ENCODE data around the gene RFC4. TPM values are rescaled to one million over a fixed set of nuclear protein-coding genes. Genes with fewer than 3 reads are reported as not detected.
"Not testable (repeated sequence)": the region's sequence is repeated elsewhere in the genome, so short reads cannot be mapped to it uniquely, and the experiment has no call there.

Gene RFC4
- total RNA-seq, 1 donor from 2014 or later: 18.1 TPM

DNA sequence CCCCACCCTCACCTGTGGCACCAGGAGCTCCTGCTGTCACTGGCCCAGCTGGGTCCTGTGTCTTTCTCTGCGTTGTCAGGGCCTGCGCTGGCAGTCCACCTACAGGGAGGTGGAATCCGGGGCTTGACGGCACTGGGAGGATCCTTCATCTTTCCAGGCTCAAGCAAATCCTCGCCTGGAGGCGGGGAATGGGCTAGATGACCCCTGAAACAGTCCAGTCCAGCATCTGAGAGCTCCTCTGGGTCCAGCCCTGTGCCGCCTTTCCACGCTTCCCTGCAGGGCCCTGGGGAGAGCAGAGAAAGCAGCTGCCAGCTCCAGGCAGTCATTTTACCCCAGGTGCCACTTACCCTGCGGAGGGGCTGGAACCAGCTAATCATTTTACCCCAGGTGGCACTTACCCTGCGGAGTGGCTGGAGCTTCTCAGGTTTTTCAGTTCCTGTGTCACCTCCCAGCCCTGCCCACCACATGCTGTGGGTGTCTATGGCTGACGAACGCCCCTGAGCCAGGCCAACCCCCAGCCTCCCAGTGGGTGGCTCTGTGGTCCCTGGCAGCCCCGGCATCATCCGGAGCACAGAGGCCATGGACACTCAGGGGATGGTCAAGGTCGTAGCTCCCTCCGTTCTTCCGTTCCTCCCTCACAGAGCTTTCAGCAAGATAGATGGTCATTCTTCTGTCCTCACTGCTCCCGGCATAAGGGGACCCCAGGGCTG lies 18.3 kb upstream of the RFC4 start:
- no peak for DNase-seq (ENCODE audit: extremely low spot score, unreplicated experiment)
- Mint-ChIP-seq H3K36me3 (ENCODE audit: unreplicated experiment) (no peaks in the 10 kb centered on the region), H3K4me3 (ENCODE audit: unreplicated experiment) (peak overlapping the region; percentile 35), H3K27ac (ENCODE audit: unreplicated experiment) (peak overlapping the region; percentile 27), H3K27me3 (ENCODE audit: unreplicated experiment) (peaks cover 13% of the 10 kb centered on the region), H3K9me3 (ENCODE audit: unreplicated experiment) (no peaks in the 10 kb centered on the region), H3K4me1 (ENCODE audit: unreplicated experiment) (peaks cover 52% of the 10 kb centered on the region)
- TF ChIP-seq, protein P1, sequence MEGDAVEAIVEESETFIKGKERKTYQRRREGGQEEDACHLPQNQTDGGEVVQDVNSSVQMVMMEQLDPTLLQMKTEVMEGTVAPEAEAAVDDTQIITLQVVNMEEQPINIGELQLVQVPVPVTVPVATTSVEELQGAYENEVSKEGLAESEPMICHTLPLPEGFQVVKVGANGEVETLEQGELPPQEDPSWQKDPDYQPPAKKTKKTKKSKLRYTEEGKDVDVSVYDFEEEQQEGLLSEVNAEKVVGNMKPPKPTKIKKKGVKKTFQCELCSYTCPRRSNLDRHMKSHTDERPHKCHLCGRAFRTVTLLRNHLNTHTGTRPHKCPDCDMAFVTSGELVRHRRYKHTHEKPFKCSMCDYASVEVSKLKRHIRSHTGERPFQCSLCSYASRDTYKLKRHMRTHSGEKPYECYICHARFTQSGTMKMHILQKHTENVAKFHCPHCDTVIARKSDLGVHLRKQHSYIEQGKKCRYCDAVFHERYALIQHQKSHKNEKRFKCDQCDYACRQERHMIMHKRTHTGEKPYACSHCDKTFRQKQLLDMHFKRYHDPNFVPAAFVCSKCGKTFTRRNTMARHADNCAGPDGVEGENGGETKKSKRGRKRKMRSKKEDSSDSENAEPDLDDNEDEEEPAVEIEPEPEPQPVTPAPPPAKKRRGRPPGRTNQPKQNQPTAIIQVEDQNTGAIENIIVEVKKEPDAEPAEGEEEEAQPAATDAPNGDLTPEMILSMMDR (IDR thresholded peaks at IDR 0.05): no peak

DNA sequence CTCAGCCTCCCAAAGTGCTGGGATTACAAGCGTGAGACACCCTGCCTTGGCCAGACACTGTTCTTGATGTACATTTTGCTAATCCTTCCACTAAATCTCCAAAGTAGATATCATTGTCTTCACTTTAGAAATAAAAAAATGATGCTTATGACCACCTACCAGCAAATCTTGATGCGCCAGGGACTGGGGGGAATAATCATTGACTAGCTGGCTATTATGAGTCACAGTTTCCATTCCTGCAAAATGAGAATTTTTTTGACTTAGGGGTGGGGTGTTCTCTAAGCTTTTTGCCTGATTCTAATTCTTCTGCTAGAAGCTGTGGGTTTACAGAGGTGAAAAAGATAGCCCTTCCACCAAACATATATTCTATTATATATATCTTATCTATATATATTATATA lies 17.1 kb upstream of the RFC4 start:
- Mint-ChIP-seq H3K9me3 (ENCODE audit: unreplicated experiment) (no peaks in the 10 kb centered on the region), H3K4me1 (ENCODE audit: unreplicated experiment) (peaks cover 52% of the 10 kb centered on the region), H3K4me3 (ENCODE audit: unreplicated experiment) (no peak overlapping the region), H3K27me3 (ENCODE audit: unreplicated experiment) (peaks cover 4% of the 10 kb centered on the region), H3K36me3 (ENCODE audit: unreplicated experiment) (no peaks in the 10 kb centered on the region), H3K27ac (ENCODE audit: unreplicated experiment) (peak overlapping the region; percentile 93)
- no peak for DNase-seq (ENCODE audit: extremely low spot score, unreplicated experiment)
- TF ChIP-seq, protein P1 (IDR thresholded peaks at IDR 0.05): no peak

DNA sequence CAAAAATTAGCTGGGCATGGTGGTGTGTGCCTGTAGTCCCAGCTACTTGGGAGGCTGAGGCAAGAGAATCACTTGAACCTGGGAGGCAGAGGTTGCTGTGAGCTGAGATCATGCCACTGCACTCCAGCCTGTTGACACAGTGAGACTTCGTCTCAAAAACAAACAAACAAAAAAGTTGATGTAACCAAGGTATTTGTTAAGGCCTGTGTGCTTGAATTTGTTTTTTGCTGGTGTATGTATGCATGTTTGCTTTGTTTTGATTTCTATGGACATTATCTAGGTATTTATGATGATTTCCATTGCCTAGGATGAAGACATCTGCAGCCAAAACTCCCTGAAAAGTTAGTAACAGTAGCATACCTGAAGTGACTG lies 16.1 kb upstream of the RFC4 start:
- H3K4me3 Mint-ChIP-seq (ENCODE audit: unreplicated experiment); H3K27me3 Mint-ChIP-seq (ENCODE audit: unreplicated experiment); H3K36me3 Mint-ChIP-seq (ENCODE audit: unreplicated experiment); H3K9me3 Mint-ChIP-seq (ENCODE audit: unreplicated experiment); DNase-seq (ENCODE audit: extremely low spot score, unreplicated experiment): not testable (repeated sequence)
- Mint-ChIP-seq H3K4me1 (ENCODE audit: unreplicated experiment) (peaks cover 49% of the 10 kb centered on the region), H3K27ac (ENCODE audit: unreplicated experiment) (peak overlapping the region; percentile 93)

DNA sequence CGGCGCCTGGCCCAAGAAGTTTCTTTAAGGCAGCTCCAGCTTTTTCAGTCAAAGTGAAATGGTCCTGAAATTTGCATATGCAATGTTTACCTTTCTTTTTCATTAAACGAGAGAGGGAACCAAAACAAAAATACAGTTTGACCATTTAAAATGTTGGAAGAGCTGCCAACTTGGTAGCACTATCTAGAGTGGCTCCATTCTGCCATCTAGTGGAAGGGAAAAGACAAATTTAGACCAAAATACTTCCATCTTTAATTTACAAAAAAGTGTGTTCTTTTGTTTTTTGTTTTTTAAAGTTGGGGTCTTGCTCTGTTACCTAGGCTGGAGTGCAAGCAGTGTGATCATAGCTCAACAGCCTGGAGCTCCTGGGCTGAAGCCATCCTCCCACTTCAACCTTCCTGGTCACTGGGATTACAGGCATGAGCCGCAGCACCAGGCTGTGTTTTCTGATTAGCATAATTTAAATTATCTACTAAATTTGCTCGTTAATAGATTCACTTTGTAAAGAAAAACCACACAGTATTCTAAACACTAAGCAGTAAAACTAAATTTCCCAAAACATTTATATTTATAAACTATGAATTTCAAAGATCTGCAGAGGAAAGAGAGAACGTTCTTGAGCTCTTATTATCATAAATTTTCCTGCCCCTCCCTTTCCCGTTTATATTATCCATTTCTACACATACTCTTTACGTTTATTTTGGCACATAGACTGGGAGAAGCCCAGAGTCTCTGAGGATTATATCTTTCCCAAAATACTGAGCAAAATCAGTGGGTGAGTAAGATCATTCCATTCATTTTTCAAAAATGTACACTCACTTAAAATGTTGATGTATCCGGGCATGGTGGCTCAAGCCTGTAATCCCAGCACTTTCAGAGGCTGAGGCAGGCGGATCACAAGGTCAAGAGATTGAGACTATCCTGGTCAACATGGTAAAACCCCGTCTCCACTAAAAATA lies 15.4 kb upstream of the RFC4 start:
- no peaks in the 10 kb centered on the region for H3K36me3 Mint-ChIP-seq (ENCODE audit: unreplicated experiment)
- TF ChIP-seq, protein P1 (IDR thresholded peaks at IDR 0.05): peak; percentile 75
- peak overlapping the region; percentile 93 for H3K27ac Mint-ChIP-seq (ENCODE audit: unreplicated experiment)
- H3K27me3 Mint-ChIP-seq (ENCODE audit: unreplicated experiment): no peaks in the 10 kb centered on the region
- peaks cover 49% of the 10 kb centered on the region for H3K4me1 Mint-ChIP-seq (ENCODE audit: unreplicated experiment)
- H3K4me3 Mint-ChIP-seq (ENCODE audit: unreplicated experiment): peak overlapping the region; percentile 63
- H3K9me3 Mint-ChIP-seq (ENCODE audit: unreplicated experiment): no peaks in the 10 kb centered on the region
- peak; percentile 36 for DNase-seq (ENCODE audit: extremely low spot score, unreplicated experiment)

DNA sequence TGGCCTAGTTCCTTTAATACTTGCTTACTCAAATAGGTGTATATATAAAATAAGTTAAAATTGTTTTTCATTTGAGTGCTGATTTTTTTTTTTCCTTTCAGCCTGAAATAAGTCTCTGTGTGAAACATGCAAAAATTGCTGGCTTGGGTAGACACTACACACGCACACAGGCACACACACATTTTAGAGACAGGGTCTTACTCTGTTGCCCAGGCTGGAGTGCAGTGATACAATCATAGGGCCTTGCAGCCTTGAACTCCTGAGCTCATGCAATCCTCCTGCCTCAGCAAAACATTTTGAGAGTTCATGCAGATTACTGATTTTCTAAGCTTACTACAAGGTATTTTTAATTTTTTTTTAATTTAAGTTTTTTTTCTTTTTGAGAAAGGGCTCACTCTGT lies 12.7 kb upstream of the RFC4 start:
- peaks cover 24% of the 10 kb centered on the region for H3K4me1 Mint-ChIP-seq (ENCODE audit: unreplicated experiment)
- H3K4me3 Mint-ChIP-seq (ENCODE audit: unreplicated experiment): no peak overlapping the region
- no peaks in the 10 kb centered on the region for H3K27me3 Mint-ChIP-seq (ENCODE audit: unreplicated experiment)
- DNase-seq (ENCODE audit: extremely low spot score, unreplicated experiment): no peak
- TF ChIP-seq, protein P1 (IDR thresholded peaks at IDR 0.05): no peak
- H3K27ac Mint-ChIP-seq (ENCODE audit: unreplicated experiment): no peak overlapping the region
- no peaks in the 10 kb centered on the region for H3K9me3 Mint-ChIP-seq (ENCODE audit: unreplicated experiment)
- H3K36me3 Mint-ChIP-seq (ENCODE audit: unreplicated experiment): no peaks in the 10 kb centered on the region

All from osteocyte (in vitro differentiated cells).